Astrocyte of the spinal cord (primary cell): ENCODE measurements around the gene TIPIN.
A peak's percentile ranks its signal among the peaks of the same experiment; 100 is the strongest.

Source experiments
- DNase-seq: peaks from one replicate; pipeline ENCODE4 v3.0.0; 2011; ENCODE audit warnings: low read depth, low spot score
- H3K4me3 ChIP-seq: 2 replicates; pipeline ENCODE4 v1.5.1; 2011; ENCODE audit warnings: low read depth, mild to moderate bottlenecking, low read length, moderate library complexity
- in situ Hi-C: cut with HindIII; loops from 2 replicates; pipeline ENCODE4 v1.10.0; 2017; ENCODE audit warnings: low sequenced_read_pairs
- TF ChIP-seq, protein P1 (sequence below): IDR thresholded peaks from 2 replicates; pipeline ENCODE4 v1.5.1; 2012; ENCODE audit warnings: low read depth, mild to moderate bottlenecking, low read length, inconsistent platforms

TIPIN gene

GRCh38 chr15:66302489-66303278 is 53.8 kb downstream of the TIPIN start:
- H3K4me3 ChIP-seq, result no peak overlapping the region
- TF ChIP-seq, protein P1, sequence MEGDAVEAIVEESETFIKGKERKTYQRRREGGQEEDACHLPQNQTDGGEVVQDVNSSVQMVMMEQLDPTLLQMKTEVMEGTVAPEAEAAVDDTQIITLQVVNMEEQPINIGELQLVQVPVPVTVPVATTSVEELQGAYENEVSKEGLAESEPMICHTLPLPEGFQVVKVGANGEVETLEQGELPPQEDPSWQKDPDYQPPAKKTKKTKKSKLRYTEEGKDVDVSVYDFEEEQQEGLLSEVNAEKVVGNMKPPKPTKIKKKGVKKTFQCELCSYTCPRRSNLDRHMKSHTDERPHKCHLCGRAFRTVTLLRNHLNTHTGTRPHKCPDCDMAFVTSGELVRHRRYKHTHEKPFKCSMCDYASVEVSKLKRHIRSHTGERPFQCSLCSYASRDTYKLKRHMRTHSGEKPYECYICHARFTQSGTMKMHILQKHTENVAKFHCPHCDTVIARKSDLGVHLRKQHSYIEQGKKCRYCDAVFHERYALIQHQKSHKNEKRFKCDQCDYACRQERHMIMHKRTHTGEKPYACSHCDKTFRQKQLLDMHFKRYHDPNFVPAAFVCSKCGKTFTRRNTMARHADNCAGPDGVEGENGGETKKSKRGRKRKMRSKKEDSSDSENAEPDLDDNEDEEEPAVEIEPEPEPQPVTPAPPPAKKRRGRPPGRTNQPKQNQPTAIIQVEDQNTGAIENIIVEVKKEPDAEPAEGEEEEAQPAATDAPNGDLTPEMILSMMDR, result no peak
- DNase-seq, result no peak
- in situ Hi-C loops, result no loop called here

DNA sequence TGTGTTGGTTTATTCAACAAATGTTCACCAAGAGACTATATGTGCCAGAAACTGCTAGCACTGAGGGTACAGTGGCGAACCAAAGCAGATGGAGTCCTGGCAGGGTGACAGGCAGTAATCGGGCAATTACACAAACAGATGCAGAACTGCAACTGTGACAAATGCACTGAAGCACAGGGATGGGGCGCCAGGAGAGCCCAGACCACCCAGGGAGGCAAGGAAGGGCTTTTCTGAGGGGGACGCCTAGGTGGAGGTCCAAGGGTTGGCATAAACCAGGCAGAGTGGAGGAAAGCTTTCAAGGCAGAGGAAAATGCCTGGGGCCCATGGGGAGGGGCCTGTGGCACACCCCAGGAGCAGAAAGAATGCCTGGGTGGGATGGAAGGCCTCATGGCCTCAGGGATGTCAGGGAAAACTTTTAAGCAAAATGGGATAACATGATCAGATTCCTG is 57.7 kb downstream of the TIPIN start:
- DNase-seq, result no peak
- in situ Hi-C loops, result no loop called here
- no peak overlapping the region for H3K4me3 ChIP-seq
- TF ChIP-seq, protein P1, result no peak

GRCh38 chr15:66296186-66296585 is 60.3 kb downstream of the TIPIN start:
- TF ChIP-seq, protein P1, result no peak
- DNase-seq, result no peak
- no peak overlapping the region for H3K4me3 ChIP-seq
- in situ Hi-C loops, result no loop called here

DNA sequence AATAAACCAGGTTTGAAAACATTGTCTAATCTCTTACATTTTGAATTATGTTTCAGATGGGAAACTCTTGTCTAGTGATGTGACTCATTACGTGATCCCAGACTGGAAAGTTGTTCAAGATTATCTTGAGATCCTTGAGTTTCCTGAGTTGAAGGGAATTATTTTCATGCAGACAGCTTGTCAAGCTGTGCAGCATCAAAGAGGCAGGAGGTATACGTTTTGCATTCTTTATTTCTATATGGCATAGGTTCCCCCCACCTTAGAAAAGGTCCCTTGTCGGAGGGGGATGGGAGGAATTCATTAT is 61.6 kb downstream of the TIPIN start:
- in situ Hi-C loops, result no loop called here
- no peak overlapping the region for H3K4me3 ChIP-seq
- TF ChIP-seq, protein P1, result no peak
- DNase-seq, result no peak

DNA sequence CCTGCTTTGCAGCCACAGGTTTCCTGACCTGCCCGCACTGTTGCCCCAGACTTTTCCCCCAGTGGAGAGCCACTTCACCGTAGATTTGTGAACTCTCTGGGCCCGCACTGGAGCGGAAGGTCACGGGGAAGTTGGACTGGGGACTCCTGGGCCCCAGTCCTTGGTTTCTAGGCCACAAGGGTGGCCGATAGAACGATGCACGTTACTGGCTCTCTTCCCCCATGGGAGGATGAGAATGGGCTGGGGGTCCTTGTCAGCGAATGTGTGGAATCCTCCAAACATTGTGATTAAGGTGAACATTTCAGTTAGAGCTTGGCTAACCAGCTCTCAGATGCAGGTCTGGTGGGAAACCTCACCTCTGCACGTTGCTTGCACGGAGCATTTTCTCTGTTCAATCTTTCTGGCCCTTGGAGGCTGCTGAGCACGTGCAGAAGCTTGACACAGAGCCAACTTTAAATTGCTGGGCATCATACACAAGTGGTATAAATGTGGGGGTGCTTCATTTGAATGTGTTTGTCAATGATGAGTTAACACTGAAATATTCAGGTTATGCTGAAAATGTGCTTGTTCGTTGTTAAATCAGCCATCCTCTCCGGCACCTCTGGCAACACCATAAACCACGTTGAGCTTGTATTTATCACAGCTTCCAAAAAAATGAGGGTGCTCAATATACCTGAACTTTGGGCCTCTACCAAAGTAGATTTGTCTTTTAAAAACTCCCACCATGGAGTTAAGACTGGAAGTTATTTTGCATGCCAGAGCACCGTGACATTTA is 62.1 kb downstream of the TIPIN start:
- H3K4me3 ChIP-seq, result peak overlapping the region; percentile 47
- DNase-seq, result peak; percentile 54
- in situ Hi-C loops, result no loop called here
- TF ChIP-seq, protein P1, result no peak

DNA sequence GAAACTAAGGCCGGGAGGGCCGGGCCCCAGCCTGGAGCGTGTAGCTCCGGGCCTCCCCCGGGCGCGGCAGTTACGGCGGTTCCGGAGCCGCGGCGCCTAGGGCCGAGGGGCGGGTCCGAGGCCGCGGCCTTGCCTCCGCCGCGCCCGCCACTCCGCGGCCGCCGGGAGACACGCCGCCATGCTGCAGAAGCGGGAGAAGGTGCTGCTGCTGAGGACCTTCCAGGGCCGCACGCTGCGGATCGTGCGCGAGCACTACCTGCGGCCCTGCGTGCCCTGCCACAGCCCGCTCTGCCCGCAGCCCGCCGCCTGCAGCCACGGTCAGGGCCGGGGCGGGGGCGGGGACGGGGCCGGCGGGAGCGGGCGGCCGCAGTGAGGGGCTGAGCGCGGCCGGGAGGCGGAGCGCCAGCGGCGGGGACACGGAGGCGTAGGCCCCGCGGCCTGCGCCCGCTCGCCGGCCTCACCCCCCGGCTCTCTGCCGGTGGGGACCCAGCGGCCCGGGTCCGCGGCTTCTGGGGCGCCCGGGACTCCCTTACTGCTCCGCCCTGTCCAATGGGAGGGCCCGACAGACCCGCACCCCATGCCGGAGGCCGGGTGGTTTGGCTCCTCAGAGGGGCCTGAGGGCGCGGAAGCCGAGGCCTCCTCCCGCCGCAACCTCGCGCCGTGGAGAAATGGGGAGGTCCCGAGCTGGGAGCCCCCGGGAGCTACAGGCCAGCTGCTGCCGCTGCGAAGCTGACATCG is 62.9 kb downstream of the TIPIN start, which contains the start of gene DIS3L:
DIS3L (plus strand) TSS at position 150 of the 738 bp plus-strand sequence; CDS start at position 179, 29 bp downstream.
- in situ Hi-C loops, result no loop called here
- peak; percentile 43 for DNase-seq
- TF ChIP-seq, protein P1, result no peak
- peak within 1 kb of the TSS; percentile 50 for H3K4me3 ChIP-seq
